Activated CD8-positive, alpha-beta memory T cell treated with anti-CD3 and anti-CD28 coated beads for 1 hour (primary cell): ENCODE measurements around the gene GNAT1.

Source experiments
- DNase-seq, 2 donors: peaks; one replicate each; pipeline ENCODE4 v3.0.0-alpha.2; 2020; ENCODE audit warnings: low read depth in 1 of 2; ENCODE audit errors: extremely low read depth in 1 of 2

GNAT1 gene

DNA sequence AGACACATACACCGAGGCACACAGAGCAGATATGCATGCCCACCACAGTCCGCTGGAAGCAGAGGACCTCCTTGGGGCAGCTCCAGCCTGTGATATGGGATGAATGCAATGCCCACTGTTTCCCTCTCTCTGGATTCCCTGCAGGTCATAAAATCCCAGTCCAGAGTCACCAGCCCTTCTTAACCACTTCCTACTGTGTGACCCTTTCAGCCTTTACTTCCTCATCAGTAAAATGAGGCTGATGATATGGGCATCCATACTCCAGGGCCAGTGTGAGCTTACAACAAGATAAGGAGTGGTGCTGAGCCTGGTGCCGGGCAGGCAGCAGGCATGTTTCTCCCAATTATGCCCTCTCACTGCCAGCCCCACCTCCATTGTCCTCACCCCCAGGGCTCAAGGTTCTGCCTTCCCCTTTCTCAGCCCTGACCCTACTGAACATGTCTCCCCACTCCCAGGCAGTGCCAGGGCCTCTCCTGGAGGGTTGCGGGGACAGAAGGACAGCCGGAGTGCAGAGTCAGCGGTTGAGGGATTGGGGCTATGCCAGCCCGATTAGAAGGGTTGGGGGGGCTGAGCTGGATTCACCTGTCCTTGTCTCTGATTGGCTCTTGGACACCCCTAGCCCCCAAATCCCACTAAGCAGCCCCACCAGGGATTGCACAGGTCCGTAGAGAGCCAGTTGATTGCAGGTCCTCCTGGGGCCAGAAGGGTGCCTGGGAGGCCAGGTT, at the start of gene GNAT1:
Gene GNAT1, plus strand, starts transcription at position 675 of the 725 bp plus-strand sequence. CDS start 116 bp downstream, outside the sequence.
- DNase-seq = no peak

DNA sequence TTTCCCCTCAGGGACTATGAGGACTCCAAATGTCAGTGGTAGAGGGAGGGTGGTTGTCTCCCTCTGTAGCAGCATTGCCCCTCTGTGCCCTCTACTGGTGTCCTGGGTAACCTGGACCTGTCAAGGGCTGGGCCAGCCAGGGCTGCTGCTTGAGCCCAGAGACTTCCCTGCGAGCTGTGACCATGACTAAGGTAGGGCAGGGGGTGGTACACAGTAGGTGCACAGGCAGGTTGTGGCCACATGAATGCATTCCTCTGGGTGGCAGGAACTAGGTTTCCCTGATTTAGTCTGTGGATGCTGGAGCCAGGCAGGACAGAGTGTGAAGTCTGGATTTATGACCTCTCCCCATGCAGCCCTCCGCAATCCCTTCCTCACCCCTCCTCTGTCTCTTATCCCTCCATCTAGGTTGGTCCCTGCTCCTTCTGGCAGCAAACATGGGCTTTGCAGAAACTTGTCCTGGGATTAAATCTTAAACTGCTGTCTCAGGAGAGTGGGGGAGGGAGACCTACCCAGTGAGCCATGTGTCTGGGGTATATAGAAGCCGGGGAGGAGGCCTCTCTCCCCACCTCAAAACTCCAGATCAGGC, 45.0 kb upstream of the GNAT1 start:
- DNase-seq = no peak

GRCh38 chr3:50147016-50147415, 44.4 kb upstream of the GNAT1 start:
- no peak for DNase-seq

- DNase-seq = no peak
Observed at GRCh38 chr3:50147447-50147846, 44.0 kb upstream of the GNAT1 start.

GRCh38 chr3:50147861-50148260, 43.5 kb upstream of the GNAT1 start:
- DNase-seq = no peak

- no peak for DNase-seq
Observed at GRCh38 chr3:50150404-50150750, 41.0 kb upstream of the GNAT1 start.

DNA sequence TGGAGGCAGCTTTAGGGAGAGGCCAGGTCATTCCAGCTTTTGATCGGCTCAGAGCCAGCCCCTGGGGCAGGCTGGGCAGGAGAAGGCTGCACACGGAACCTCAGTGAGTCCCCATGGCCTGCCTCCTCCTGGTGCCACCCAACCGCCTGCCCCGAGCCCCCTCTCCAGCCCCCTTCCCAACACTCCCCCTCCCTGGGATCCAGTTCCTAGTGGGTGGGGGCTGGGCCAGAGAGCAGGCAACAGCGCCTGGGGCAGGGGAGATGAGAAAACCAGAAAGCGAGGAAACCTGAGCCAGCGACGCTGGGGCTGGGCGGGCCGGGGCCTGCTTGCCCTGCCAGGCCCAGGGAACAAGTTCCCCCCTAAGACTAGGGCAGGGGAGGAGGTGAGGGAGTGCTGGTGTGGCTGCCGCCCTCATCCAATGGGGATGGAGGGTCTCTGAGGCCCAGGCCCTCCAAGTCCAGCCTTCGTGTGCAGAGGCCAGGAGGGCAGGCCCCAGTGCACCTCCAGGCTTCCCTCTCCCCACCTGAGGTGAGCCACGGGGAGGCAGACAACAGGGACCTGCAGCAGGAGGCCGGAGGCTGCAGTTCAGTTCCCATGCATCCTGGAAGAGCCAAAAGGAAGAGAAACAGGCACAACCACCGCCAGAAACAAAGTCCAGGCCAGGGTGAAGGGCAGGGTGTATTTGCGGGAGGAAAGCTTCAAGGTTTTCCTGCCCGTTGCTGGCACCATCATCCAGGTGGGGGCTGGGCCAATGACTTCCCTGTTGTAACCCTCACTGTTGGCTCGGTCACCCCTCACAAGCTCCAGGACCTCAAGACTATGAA, 40.3 kb upstream of the GNAT1 start:
- DNase-seq = no peak

DNA sequence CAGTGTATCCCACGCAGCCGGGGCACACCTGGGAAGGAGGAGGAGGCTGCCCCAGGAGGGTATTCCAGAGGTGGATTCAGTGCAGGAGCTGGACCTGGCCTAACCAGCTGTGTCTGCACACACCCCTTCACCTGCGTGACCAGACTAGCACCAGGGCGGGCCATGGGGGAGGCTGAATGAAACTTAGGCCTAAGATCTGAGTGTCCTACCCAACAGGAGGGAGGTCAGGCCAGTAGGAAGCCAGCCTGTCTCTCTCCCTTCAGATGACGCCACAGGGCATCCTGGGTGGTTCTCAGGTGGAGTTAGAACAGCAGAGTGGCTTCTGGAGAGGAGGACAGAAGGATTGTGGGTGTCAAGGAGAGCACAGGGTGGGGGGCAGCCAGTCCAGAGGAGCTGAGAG, 39.7 kb upstream of the GNAT1 start:
- no peak for DNase-seq

DNA sequence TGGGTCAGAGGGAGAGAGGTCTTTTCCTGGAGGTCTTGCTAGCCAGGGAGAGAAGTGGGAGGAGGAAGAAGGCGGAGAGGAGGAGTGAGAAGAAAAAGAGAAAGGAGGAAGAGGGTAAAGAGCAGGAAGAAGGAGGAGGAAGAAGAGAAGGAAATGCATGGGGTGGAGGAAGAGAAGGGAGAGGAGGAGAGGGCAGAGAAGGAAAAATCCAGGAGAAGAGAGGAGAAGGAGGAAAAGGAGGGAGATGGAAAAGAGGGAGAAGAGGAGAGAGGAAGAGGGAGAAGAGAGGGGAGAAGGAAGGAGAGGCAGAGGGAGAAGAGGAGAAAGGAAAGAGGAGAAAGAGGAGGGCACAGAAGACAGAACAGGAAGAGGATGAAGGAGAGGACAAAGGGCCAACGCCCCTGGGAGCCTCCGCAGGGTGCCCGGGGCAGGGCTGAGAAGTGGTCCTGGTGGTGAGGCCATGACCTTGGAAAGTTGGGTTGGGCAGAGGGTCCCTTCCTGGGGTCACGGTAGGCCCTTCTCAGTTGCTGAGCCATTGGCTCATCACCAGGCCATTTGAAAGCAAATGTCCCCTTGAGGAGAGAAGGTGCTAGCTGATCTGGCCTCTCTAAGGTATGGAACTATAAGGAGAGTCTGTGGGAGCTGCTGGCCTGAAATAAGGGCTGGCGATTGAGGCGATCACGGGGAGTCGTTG, 37.5 kb upstream of the GNAT1 start:
- no peak for DNase-seq

- DNase-seq = no peak
Observed at GRCh38 chr3:50154476-50154839, 37.0 kb upstream of the GNAT1 start.

- DNase-seq = peak in 1 of 2 donors; percentile 51
Observed at GRCh38 chr3:50154840-50155490, 36.4 kb upstream of the GNAT1 start, which contains the start of gene SEMA3F. TSS of gene SEMA3F (plus strand) at chr3:50155324. CDS start at chr3:50159623, 4,299 bp downstream.

DNA sequence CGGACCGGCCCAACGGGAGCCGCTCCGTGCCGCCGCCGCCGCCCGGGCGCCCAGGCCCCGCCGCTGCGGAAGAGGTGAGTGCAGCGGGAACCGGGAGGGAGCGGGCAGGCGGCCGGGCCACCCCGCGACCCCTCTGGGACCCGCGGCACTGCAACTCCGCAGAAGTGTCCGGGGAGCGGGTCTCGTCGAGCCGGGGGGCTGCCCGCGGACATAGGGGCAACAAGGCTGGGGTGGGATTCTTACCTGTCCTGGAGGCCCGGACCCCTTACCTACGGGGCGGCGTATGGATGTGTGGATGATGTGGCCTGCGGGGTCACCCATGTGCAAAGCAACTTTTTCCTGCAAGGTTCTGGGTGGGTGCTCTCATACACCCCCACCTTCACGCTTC, 35.9 kb upstream of the GNAT1 start:
- no peak for DNase-seq

DNA sequence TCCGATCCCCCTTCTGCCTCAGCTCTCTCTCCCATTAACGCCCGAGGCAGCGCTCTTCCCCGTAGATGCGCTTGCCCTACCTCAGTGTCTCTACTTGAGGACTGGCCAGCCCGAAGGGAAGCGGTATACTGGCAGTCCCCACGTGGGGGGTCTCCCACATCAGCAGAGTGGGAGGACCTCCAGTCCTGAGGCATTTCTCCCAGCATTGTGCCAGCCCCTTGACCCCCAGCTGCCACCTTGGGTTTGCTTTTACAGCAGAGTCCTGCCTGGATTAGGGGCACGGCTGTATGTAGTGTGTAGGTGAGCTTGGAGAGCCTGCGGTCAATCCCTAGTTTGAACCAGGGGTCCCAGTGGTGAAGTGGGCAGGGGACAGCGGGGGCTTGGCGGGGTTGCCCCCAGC, 35.5 kb upstream of the GNAT1 start:
- DNase-seq = no peak

GRCh38 chr3:50156549-50157493, 34.6 kb upstream of the GNAT1 start:
- DNase-seq = no peak

- no peak for DNase-seq
Observed at GRCh38 chr3:50157827-50158529, 33.4 kb upstream of the GNAT1 start.

GRCh38 chr3:50158530-50159146, 32.8 kb upstream of the GNAT1 start:
- no peak for DNase-seq

DNA sequence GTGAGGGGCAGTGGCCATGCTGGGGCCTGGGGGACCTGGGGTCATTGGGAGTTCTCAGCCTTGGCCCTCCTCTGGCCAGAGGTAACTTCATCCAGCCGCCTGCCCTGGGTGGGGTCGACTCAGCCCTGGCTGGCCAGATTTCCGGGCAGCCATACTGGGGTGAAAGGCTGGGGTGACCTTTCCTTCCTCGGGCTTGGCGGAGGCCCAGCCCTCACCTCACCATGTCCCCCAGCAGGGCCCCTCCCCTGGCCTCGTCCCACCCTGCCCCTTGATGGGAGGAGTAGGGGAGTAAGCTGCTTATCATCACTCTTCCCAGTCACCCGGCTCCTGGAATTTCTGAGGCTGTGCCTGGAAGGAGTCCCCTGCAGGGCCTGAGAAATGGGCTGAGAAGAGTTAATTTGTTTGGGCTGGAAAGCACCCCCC, 30.8 kb upstream of the GNAT1 start:
- no peak for DNase-seq

DNA sequence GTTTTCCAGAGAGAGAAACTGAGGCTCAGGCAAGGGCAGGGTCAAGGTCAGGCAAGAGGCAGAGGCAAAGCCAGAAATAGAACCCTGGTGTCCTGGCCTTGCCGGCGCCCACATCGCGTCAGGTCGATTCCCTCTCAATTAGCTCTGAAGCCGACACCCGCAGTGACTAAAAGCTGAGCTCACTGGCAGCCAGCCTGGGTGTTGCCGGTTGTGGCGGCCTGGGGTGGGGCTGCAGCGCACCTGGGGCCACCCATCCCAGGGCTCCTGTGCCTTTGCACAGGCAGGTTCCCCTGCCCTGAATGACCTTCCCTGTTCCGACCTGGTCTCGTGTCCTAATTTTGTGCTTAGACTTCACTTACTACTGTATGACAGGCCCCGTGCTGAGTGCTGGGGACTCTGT, 30.1 kb upstream of the GNAT1 start:
- no peak for DNase-seq
